RKO (cell line): ENCODE measurements around the gene ENAM.

Source experiments
- DNase-seq: peaks from one replicate; pipeline ENCODE4 v3.0.0-alpha.2; 2016; ENCODE audit warnings: low spot score

The ENAM gene, protein sequence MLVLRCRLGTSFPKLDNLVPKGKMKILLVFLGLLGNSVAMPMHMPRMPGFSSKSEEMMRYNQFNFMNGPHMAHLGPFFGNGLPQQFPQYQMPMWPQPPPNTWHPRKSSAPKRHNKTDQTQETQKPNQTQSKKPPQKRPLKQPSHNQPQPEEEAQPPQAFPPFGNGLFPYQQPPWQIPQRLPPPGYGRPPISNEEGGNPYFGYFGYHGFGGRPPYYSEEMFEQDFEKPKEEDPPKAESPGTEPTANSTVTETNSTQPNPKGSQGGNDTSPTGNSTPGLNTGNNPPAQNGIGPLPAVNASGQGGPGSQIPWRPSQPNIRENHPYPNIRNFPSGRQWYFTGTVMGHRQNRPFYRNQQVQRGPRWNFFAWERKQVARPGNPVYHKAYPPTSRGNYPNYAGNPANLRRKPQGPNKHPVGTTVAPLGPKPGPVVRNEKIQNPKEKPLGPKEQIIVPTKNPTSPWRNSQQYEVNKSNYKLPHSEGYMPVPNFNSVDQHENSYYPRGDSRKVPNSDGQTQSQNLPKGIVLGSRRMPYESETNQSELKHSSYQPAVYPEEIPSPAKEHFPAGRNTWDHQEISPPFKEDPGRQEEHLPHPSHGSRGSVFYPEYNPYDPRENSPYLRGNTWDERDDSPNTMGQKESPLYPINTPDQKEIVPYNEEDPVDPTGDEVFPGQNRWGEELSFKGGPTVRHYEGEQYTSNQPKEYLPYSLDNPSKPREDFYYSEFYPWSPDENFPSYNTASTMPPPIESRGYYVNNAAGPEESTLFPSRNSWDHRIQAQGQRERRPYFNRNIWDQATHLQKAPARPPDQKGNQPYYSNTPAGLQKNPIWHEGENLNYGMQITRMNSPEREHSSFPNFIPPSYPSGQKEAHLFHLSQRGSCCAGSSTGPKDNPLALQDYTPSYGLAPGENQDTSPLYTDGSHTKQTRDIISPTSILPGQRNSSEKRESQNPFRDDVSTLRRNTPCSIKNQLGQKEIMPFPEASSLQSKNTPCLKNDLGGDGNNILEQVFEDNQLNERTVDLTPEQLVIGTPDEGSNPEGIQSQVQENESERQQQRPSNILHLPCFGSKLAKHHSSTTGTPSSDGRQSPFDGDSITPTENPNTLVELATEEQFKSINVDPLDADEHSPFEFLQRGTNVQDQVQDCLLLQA

DNA sequence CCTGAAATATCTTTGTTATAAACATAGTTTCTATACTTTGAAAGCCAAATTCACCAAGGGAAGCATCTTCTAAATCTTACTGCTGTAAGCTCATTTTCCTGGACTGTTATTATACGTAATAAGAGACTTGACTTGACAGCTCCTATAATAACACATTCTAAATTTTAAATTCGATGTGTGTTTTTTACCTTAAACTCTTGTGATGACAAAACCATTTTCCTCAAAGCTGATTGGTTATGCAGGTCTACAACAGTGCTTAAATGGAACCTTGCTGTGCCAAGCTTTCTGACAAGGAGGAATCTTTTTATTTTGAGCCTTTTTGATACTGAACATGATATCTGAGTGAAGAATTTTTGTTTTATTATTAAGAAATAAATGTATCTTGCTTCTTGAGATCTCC lies at the start of gene ENAM:
Gene ENAM, plus strand, starts transcription at position 301 of the 400 bp plus-strand sequence. CDS start 757 bp downstream, outside the sequence.
- no peak for DNase-seq

GRCh38 chr4:70581980-70582379 lies 46.6 kb upstream of the ENAM start:
- no peak for DNase-seq

DNA sequence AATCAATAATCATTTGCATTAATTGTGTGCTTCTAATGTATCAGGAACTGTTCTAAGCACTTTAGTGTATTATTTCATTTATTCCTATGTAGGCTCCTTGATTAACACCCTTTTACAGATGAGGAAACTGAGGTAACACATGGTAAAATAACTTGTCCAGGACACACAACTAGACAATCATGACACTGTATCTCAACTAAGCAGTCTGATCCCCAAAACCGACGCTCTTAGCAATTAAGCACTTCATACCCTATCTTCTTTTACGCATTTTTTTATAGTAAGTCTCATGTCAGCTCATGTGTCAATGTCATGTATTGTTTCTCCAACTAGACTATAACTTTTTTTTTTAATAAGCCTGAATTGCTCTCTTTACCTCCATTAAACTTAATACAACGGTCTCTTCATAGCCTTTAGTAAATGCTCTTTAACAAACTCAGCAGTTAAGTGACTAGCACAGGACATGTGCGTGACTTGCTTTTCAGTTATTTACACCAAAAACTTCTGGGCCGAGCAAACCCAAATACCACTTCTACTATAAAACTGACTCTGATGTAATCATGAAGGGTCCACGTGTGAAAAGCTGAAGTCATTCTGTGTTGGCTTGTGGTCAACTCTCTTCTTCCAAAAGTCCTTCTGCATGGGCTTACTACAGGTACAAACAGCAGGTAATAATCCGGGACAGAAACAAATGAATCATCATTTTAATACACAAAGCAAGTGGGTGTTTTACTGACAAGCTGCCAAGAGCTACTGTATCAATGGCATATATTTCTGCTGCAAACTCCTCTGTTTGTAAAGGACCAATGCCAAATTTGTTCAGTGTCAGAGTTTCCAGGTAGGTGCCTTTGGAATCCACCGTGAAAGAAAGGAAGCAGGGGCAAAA lies 44.4 kb upstream of the ENAM start:
- DNase-seq: no peak

GRCh38 chr4:70586841-70587240 lies 41.7 kb upstream of the ENAM start:
- no peak for DNase-seq

GRCh38 chr4:70589785-70590184 lies 38.8 kb upstream of the ENAM start:
- no peak for DNase-seq

DNA sequence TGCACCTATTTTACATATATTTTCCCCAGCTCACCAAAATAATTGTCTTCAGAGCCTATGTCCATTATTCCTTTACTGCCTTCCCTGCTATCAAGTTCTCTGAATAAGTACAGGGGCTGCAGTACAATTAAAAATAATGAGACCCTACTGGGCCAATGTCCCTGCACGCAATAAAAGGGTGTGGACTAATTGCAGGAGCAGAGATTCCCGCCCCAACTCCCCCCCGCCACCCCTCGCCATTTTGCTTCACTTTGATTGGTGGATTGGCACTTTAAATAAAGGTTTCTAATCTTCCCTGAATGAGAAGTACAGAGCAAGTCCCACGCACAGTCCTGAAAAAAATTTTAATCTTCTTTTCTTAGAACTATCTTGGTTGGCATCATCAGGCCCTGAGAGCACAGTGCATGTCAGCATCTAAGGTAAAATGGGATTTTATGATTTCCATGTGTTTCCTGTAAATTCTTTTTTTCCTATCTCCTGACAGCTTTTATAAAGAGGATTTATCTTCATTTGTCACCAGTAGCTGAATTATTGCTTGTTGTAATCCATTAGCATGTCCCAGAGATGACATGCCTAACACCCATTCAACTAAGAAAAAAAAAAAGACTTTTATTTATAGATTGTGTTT lies 36.5 kb upstream of the ENAM start, which contains the start of gene AMBN:
Gene AMBN, plus strand, starts transcription at position 302 of the 628 bp plus-strand sequence. Its CDS starts 103 bp downstream, at position 405.
- no peak for DNase-seq

GRCh38 chr4:70594196-70594595 lies 34.3 kb upstream of the ENAM start:
- no peak for DNase-seq

DNA sequence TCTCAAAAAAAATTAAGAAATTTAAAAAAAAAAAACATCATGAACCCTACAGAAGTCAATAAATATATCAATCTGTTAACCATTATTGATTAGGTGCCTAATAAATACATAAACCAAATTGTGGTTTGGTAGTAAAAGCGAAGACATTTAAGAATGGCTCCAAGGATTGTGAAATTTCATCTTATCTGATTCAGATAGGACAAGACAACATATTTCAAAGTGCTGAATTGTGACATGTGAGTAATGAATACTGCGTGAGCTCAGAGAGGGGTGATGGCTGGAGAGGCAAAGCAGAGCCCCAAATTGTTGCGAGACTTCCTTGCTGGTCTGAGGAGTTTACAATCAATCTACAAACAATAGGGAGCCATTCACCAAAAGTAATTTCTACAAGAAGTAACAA lies 28.2 kb upstream of the ENAM start:
- no peak for DNase-seq

DNA sequence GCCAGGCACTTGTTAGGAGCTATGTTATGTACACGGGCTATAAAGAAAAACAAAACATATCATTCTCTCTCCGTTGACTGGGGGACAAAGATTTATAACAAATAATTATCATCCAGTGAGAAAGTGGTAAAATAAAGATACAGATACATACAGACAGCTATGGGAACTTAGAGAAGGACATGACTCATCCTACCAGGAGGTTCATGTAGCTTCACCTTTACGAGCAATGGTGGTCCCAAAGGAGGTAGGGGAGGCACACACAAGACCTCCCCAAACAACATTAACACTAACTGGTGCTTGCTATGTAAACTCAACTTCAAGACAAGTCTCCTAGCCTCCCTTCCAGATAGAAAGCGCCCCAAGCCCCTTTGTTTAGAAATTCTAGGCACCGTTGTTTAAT lies 27.6 kb upstream of the ENAM start:
- no peak for DNase-seq

DNA sequence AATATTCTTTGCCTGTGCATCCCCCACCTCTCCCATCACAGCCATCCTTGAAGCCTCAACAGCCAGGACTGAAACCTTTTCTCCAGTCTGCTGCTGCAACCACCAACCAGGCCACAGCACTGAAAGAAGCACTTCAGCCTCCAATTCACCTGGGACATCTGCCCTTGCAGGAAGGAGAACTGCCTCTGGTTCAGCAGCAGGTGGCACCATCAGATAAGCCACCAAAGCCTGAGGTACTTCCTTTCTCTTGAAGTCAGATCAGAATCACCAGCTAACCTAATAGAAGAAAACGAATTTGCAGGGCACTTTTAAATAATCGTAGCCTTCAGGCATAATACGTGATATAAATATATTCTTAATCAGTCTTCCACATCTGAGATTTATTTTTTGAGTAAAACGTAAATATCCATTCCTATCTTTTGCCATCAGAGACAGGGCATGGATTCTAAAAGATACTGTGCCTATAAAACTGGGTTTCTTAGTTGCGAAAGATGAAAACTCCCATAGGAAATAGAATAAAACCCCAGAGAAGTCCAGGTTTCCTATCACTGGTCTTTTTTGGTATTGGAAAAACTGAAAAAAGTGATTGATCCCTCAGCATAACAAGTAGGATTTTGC lies 27.0 kb upstream of the ENAM start:
- DNase-seq: peak; percentile 72

- DNase-seq: peak; percentile 8
These were observed 24.7 kb upstream of the ENAM start for GRCh38 chr4:70603856-70604255.

- no peak for DNase-seq
These were observed 22.1 kb upstream of the ENAM start for GRCh38 chr4:70606459-70606858.

DNA sequence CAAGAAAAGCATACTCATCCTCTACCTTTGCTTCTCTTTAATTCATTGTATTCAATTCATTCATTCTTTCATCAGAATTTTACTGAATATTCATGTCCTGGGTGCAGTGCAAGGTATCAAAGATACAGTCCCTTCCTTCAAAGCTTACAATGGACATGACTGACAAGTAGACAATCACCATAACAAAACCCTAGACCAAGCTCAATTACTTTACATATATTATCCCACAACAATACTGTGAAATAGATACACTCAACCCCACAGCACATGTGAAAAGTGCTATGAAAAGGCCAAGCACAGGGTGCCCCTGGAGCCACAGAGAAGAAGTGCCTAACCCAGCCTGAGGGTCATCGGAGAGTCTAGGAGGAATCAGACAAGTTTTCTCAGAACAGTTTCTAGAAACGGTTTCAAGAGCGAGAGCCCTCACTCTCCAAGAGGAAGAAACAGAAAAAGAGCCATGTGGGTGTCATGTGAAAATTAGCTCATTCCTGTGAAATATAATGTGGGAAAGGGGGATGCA lies 21.1 kb upstream of the ENAM start:
- no peak for DNase-seq

DNA sequence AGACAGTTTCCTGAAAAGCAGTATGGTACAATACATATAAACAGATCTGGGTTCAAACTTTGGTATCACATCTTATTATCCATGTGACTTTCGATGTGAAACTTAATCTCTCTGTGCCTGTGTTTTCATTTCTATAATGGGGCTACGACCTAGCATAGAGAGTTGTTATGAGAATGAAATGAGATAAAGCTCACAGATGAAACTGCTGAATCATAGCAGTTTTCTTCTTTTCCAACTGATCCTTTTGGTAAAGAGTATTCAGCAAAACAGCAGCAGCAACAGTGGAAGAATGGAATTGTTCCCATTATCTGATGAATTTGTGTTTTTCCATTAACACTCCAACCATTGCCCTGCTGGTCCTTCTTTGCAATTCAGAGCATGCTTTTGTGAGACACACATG lies 20.2 kb upstream of the ENAM start:
- no peak for DNase-seq

GRCh38 chr4:70613306-70614183 lies 15.0 kb upstream of the ENAM start:
- DNase-seq: no peak

DNA sequence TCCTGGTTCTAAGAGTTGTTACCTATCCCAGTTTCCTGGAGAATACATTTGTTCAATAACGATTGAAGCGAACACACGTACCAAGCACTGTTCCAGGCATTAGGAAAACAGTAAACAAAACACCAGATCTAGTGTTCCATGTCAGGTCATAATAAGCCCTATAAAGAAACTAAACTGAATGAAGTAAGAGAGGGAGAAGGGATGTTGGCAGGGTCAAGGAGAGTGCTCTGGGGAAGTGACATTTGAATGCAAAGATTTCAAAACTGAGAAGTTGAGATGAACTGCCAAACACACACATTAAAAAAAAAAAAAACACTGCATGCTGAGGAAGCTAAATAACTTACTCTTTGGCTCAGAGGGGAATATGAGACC lies 14.4 kb upstream of the ENAM start:
- DNase-seq: no peak

GRCh38 chr4:70619288-70619687 lies 9.3 kb upstream of the ENAM start:
- no peak for DNase-seq

DNA sequence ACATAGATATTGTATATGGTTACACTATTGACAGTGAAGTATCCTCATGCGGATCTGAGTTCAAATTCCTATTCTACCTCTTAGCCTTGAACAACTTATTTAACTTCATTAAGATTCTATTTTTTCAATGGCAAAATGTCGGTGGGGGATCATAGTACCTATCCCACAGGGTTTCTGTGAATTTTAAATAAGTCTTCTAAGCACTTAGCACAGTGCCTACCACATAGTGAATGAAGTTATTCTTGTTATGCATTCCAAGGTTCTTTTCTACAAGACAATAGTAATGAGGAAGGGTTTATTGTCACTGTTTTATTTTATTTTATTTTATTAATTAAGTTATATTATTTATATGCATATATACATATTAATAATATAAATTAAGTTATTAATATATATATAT lies 8.8 kb upstream of the ENAM start:
- no peak for DNase-seq

DNA sequence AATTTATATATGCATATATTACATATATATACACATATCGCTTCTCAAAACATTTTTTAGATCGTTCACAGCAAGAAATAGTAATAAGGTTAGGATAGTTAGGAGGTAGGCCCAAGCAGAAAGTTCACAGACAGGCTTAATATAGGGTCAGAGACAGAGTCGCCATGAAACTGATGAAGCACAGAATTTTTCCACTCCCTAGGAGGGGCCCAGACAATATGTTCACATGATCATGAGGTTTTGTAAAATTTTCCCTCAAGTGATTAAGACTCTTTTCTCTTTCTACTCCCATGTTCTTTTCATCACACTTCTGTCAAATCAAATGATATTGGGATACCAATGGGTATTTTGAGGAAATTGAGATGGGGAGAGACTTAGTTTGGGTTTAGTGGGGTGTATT lies 5.2 kb upstream of the ENAM start:
- no peak for DNase-seq
